K562 (cell line): Measurements from ENCODE around the gene BCL3. TPM values are rescaled to one million over a fixed set of nuclear protein-coding genes. Genes with fewer than 3 reads are reported as not detected.

Experiments used
- CBFA2T2 ChIP-seq: fragments of 450-650 bp; conservative IDR thresholded peaks from 2 replicates; pipeline ENCODE4 v1.6.1; 2017; ENCODE audit warnings: mild to moderate bottlenecking
- DACH1 ChIP-seq: fragments of 450-650 bp; IDR thresholded peaks from 2 replicates; pipeline ENCODE4 v1.6.1; 2018; ENCODE audit not compliant: partially characterized antibody
- FOXK2 ChIP-seq, 2 experiments: fragments of 450-650 bp; IDR thresholded peaks in 1 of 2; conservative IDR thresholded peaks in 1 of 2; 2 replicates each; pipeline ENCODE4 v1.6.1; 2016; ENCODE audit warnings: low read depth in 2 of 2, mild to moderate bottlenecking in 1 of 2
- HCFC1 ChIP-seq: IDR thresholded peaks from 2 replicates; pipeline ENCODE4 v1.6.1; 2012; ENCODE audit warnings: low read depth, low read length, improper control_type of control experiment
- HNRNPH1 ChIP-seq: fragments of 200-400 bp; formaldehyde crosslinking; optimal IDR thresholded peaks from 2 replicates; pipeline ENCODE3; 2017; ENCODE audit warnings: low read depth, mild to moderate bottlenecking, low read length, moderate library complexity
- KLF6 ChIP-seq: fragments of 250-450 bp; sonication (Bioruptor Pico); IDR thresholded peaks from 2 replicates; pipeline ENCODE4 v1.4.0; 2020; ENCODE audit warnings: mild to moderate bottlenecking, moderate library complexity, borderline replicate concordance
- MAZ ChIP-seq, 2 experiments: fragments of 450-650 bp in 1 of 2; sonication (generic) in 1 of 2; formaldehyde crosslinking; IDR thresholded peaks in 1 of 2; conservative IDR thresholded peaks in 1 of 2; 2 replicates each; pipeline versions ENCODE4 v1.4.0 to v1.5.0; 2020; ENCODE audit warnings: mild to moderate bottlenecking in 1 of 2, missing genetic modification reagents in 1 of 2
- MCM2 ChIP-seq: fragments of 450-650 bp; IDR thresholded peaks from 2 replicates; pipeline ENCODE4 v1.6.1; 2017; ENCODE audit warnings: low read depth, mild to moderate bottlenecking
- MTA1 ChIP-seq: fragments of 450-650 bp; IDR thresholded peaks from 2 replicates; pipeline ENCODE4 v1.6.1; 2017; ENCODE audit warnings: borderline replicate concordance
- MXI1 ChIP-seq: IDR thresholded peaks from 2 replicates; pipeline ENCODE4 v1.6.1; 2011; ENCODE audit warnings: low read depth, mild to moderate bottlenecking, improper control_type of control experiment, low read length
- MYC ChIP-seq, 2 experiments: fragments of 250-450 bp in 1 of 2; sonication (Bioruptor Pico) in 1 of 2; IDR thresholded peaks; 2 replicates each; pipeline versions ENCODE4 v1.5.1 to v1.6.1; 2012 to 2021; ENCODE audit warnings: low read depth in 2 of 2, borderline replicate concordance in 1 of 2, improper control_type of control experiment in 1 of 2, low read length in 1 of 2, mild to moderate bottlenecking in 1 of 2, moderate library complexity in 1 of 2
- MYNN ChIP-seq, 2 experiments: sonication (generic); formaldehyde crosslinking in 1 of 2; IDR thresholded peaks; 2 replicates each; pipeline versions ENCODE4 v1.5.0 to v1.6.1; 2016 to 2020; ENCODE audit warnings: antibody characterized with exemption in 1 of 2, missing genetic modification reagents in 1 of 2
- NR4A1 ChIP-seq, 2 experiments: fragments of 250-450 bp in 1 of 2; fragments of 450-650 bp in 1 of 2; sonication (Bioruptor Pico) in 1 of 2; IDR thresholded peaks; 2 replicates each; pipeline versions ENCODE4 v1.4.0 to v1.6.1; 2016 to 2020; ENCODE audit warnings: mild to moderate bottlenecking in 2 of 2, missing compliant biosample characterization in 1 of 2, missing genetic modification characterization in 1 of 2, moderate library complexity in 1 of 2
- POLR2A ChIP-seq: fragments of 450-650 bp; conservative IDR thresholded peaks from 2 replicates; pipeline ENCODE4 v1.6.1; 2016
- POLR3G ChIP-seq: IDR thresholded peaks from 2 replicates; pipeline ENCODE4 v1.6.1; 2011; ENCODE audit not compliant: insufficient read length, insufficient replicate concordance; ENCODE audit errors: extremely low read depth
- RHOXF2B ChIP-seq: fragments of 250-450 bp; sonication (Bioruptor Pico); conservative IDR thresholded peaks from 2 replicates; pipeline ENCODE4 v1.5.1; 2021
- XRCC3 ChIP-seq: fragments of 450-650 bp; IDR thresholded peaks from 2 replicates; pipeline ENCODE4 v1.6.1; 2017; ENCODE audit warnings: mild to moderate bottlenecking, moderate library complexity
- ZFP36 ChIP-seq: fragments of 150-350 bp; IDR thresholded peaks from 2 replicates; pipeline ENCODE4 v1.6.1; 2018; ENCODE audit warnings: low read length, low read depth; ENCODE audit not compliant: partially characterized antibody
- ZNF24 ChIP-seq: fragments of 450-650 bp; IDR thresholded peaks from 2 replicates; pipeline ENCODE4 v1.6.1; 2016
- ZNF3 ChIP-seq: fragments of 250-450 bp; sonication (Bioruptor Pico); IDR thresholded peaks from 2 replicates; pipeline ENCODE4 v1.5.0; 2021; ENCODE audit warnings: mild to moderate bottlenecking, moderate library complexity
- ZNF408 ChIP-seq: fragments of 250-450 bp; sonication (Bioruptor Pico); IDR thresholded peaks from 2 replicates; pipeline ENCODE4 v1.4.0; 2020; ENCODE audit warnings: low read depth, mild to moderate bottlenecking, moderate library complexity
- ZNF436 ChIP-seq: fragments of 250-450, 450-650 bp; sonication (Bioruptor Pico); formaldehyde crosslinking; IDR thresholded peaks from 2 replicates; pipeline ENCODE4 v1.7.0; 2020; ENCODE audit warnings: mild to moderate bottlenecking
- ZNF584 ChIP-seq: fragments of 200-800 bp; sonication (Bioruptor generic); IDR thresholded peaks from 2 replicates; pipeline ENCODE4 v1.6.1; 2016; ENCODE audit warnings: low read depth, mild to moderate bottlenecking, missing genetic modification characterization, missing compliant biosample characterization
- polyA plus RNA-seq, 8 experiments: library from polyadenylated mRNA; depleted of rRNA in 4 of 8; stranded (reverse) in 5 of 8; unstranded in 3 of 8; fragments of >200 nt; fragmentation: Nextera tagmentation in 2 of 8; fragmentation: Illumina TruSeq in 1 of 8; extraction: Ambion mirVana in 2 of 8; extraction: Trizol in 1 of 8; gene quantifications; 2 replicates each; pipeline versions ENCODE4 v1.2.1 to v1.2.3, GENCODE V29; 2011 to 2014; ENCODE audit warnings: inconsistent platforms in 1 of 8, missing spikeins in 1 of 8
- total RNA-seq, 7 experiments: library from RNA; depleted of rRNA in 6 of 7; stranded (reverse); fragments of >200 nt in 6 of 7; fragmentation: Illumina TruSeq in 2 of 7; extraction: Trizol in 2 of 7; gene quantifications; 2 replicates each; pipeline versions ENCODE4 v1.2.1 to v1.2.3, GENCODE V29; 2011 to 2021; ENCODE audit warnings: low replicate concordance in 1 of 7
- TF ChIP-seq, protein P1 (sequence below): fragments of 450-650 bp; IDR thresholded peaks from 2 replicates; pipeline ENCODE4 v1.6.1; 2016; ENCODE audit warnings: low read depth, mild to moderate bottlenecking, moderate library complexity
- TF ChIP-seq, protein P2 (sequence below): conservative IDR thresholded peaks from 2 replicates; pipeline ENCODE4 v1.6.1; 2011; ENCODE audit warnings: low read depth, mild to moderate bottlenecking, low read length; ENCODE audit not compliant: control insufficient read depth
- TF ChIP-seq, protein P3 (sequence below): fragments of 250-450 bp; sonication (Bioruptor Pico); IDR thresholded peaks from 2 replicates; pipeline ENCODE4 v1.5.0; 2020; ENCODE audit warnings: mild to moderate bottlenecking, borderline replicate concordance

Gene BCL3
- total and polyA plus RNA-seq, 9 of the 15 experiments (the other 6 are each of a cell fraction or from before 2014, with no cell fraction given): 0.03 to 2.4 (median 0.50) TPM; not detected in 1

DNA sequence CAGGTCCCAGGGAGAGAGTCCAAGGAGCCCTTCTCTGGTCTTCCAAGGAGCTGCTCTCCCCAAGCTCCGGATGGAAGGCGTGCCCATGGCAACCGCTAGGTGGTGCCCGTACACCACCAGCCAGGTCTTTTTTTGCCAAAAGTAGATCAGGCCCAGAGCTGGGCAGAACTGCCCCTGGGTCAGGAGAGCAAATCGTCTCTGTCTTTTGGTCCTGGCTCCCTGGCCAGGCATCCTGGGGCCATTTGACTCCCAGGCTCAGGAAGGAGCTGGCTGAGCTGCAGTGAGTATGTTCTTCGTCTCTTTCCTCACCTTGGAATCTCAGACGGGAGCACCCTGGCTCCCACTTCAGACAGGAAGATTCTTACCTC lies 24.6 kb upstream of the BCL3 start (continued):
- 0 out of 2 replicates have a peak, but pooled peaks have one; percentile 42 for TF ChIP-seq MYNN (IDR thresholded peaks at IDR 0.05)
- TF ChIP-seq MYNN (CRISPR knock-in tag; IDR thresholded peaks at IDR 0.05): no peak
- no peak for TF ChIP-seq CBFA2T2
- TF ChIP-seq ZNF3: no peak
- no peak for TF ChIP-seq ZNF436 (CRISPR knock-in tag)
- no peak for TF ChIP-seq XRCC3
- no peak for TF ChIP-seq POLR3G
- no peak for TF ChIP-seq POLR2A
- no peak for TF ChIP-seq RHOXF2B (CRISPR knock-in tag)
- TF ChIP-seq, protein P1, sequence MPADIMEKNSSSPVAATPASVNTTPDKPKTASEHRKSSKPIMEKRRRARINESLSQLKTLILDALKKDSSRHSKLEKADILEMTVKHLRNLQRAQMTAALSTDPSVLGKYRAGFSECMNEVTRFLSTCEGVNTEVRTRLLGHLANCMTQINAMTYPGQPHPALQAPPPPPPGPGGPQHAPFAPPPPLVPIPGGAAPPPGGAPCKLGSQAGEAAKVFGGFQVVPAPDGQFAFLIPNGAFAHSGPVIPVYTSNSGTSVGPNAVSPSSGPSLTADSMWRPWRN: no peak
- no peak for TF ChIP-seq MCM2
- TF ChIP-seq, protein P2, sequence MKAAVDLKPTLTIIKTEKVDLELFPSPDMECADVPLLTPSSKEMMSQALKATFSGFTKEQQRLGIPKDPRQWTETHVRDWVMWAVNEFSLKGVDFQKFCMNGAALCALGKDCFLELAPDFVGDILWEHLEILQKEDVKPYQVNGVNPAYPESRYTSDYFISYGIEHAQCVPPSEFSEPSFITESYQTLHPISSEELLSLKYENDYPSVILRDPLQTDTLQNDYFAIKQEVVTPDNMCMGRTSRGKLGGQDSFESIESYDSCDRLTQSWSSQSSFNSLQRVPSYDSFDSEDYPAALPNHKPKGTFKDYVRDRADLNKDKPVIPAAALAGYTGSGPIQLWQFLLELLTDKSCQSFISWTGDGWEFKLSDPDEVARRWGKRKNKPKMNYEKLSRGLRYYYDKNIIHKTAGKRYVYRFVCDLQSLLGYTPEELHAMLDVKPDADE: no peak
- no peak for TF ChIP-seq DACH1
- TF ChIP-seq FOXK2 (conservative IDR thresholded peaks at IDR 0.05 in 1 of 2, IDR thresholded peaks at IDR 0.05 in 1 of 2; ENCODE audit: low read depth in 2 of 2): no peak
- no peak for TF ChIP-seq HNRNPH1
- TF ChIP-seq MYC (IDR thresholded peaks at IDR 0.05; ENCODE audit: low read depth, low read length): peak; percentile 65; the same call in 1 of the 2 replicates
- no peak for TF ChIP-seq MYC (CRISPR knock-in tag; IDR thresholded peaks at IDR 0.05; ENCODE audit: borderline replicate concordance, low read depth)
- TF ChIP-seq ZNF408: no peak
- TF ChIP-seq ZFP36: peak; percentile 43
- TF ChIP-seq, protein P3, sequence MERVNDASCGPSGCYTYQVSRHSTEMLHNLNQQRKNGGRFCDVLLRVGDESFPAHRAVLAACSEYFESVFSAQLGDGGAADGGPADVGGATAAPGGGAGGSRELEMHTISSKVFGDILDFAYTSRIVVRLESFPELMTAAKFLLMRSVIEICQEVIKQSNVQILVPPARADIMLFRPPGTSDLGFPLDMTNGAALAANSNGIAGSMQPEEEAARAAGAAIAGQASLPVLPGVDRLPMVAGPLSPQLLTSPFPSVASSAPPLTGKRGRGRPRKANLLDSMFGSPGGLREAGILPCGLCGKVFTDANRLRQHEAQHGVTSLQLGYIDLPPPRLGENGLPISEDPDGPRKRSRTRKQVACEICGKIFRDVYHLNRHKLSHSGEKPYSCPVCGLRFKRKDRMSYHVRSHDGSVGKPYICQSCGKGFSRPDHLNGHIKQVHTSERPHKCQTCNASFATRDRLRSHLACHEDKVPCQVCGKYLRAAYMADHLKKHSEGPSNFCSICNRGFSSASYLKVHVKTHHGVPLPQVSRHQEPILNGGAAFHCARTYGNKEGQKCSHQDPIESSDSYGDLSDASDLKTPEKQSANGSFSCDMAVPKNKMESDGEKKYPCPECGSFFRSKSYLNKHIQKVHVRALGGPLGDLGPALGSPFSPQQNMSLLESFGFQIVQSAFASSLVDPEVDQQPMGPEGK: no peak
- no peak for TF ChIP-seq MTA1
- no peak for TF ChIP-seq MXI1
- TF ChIP-seq MAZ (CRISPR knock-in tag; conservative IDR thresholded peaks at IDR 0.05 in 1 of 2, IDR thresholded peaks at IDR 0.05 in 1 of 2): peak; percentile 36 to 83; a peak in 2 of 4 replicates
- peak; percentile 38; the same call in 1 of the 2 replicates for TF ChIP-seq HCFC1
- TF ChIP-seq NR4A1 (CRISPR knock-in tag; IDR thresholded peaks at IDR 0.05): no peak
- TF ChIP-seq NR4A1 (tag; IDR thresholded peaks at IDR 0.05): no peak
- no peak for TF ChIP-seq KLF6 (CRISPR knock-in tag)
- no peak for TF ChIP-seq ZNF584
- TF ChIP-seq ZNF24: peak; percentile 8; the same call in 1 of the 2 replicates
